H1 (cell line): Measurements from ENCODE around the gene SLC12A6.

Source experiments
- CHD2 ChIP-seq: IDR thresholded peaks from 2 replicates; pipeline ENCODE4 v1.6.1; 2012; ENCODE audit warnings: low read length, improper control_type of control experiment
- CTCF ChIP-seq, 3 experiments: IDR thresholded peaks; 1 replicate in 2 of 3; 2 replicates in 1 of 3; pipeline versions ENCODE4 v1.5.1 to v1.6.1; 2011; ENCODE audit warnings: low read length in 3 of 3, mild to moderate bottlenecking in 3 of 3, inconsistent platforms in 2 of 3, low read depth in 1 of 3, moderate library complexity in 1 of 3; ENCODE audit not compliant: insufficient read depth in 1 of 3; ENCODE audit errors: control extremely low read depth in 1 of 3
- EZH2 ChIP-seq: fragments of 200-600 bp; sonication (generic); IDR thresholded peaks from 2 replicates; pipeline ENCODE4 v1.7.1; 2012; ENCODE audit warnings: low read depth, mild to moderate bottlenecking, moderate library complexity, low read length, inconsistent platforms; ENCODE audit not compliant: severe bottlenecking
- JUN ChIP-seq: IDR thresholded peaks from 2 replicates; pipeline ENCODE4 v1.6.1; 2011; ENCODE audit warnings: low read depth, mild to moderate bottlenecking, improper control_type of control experiment, low read length
- POLR2A ChIP-seq, 2 experiments: IDR thresholded peaks; 1 replicate in 1 of 2; 2 replicates in 1 of 2; pipeline ENCODE4 v1.6.1; 2011; ENCODE audit warnings: low read depth in 2 of 2, low read length in 2 of 2, mild to moderate bottlenecking in 2 of 2; ENCODE audit errors: control extremely low read depth in 1 of 2
- POLR2AphosphoS5 ChIP-seq: IDR thresholded peaks from 2 replicates; pipeline ENCODE4 v1.6.1; 2011; ENCODE audit warnings: low read depth, low read length
- RAD21 ChIP-seq, 2 experiments: IDR thresholded peaks in 1 of 2; conservative IDR thresholded peaks in 1 of 2; 2 replicates each; pipeline ENCODE4 v1.6.1; 2011; ENCODE audit warnings: low read depth in 2 of 2, low read length in 2 of 2, improper control_type of control experiment in 1 of 2, inconsistent platforms in 1 of 2, mild to moderate bottlenecking in 1 of 2, moderate library complexity in 1 of 2
- SP2 ChIP-seq: IDR thresholded peaks from 2 replicates; pipeline ENCODE4 v1.6.1; 2012; ENCODE audit warnings: mild to moderate bottlenecking, low read length, inconsistent platforms
- TAF1 ChIP-seq: IDR thresholded peaks from 2 replicates; pipeline ENCODE4 v1.6.1; 2011; ENCODE audit warnings: mild to moderate bottlenecking, low read depth, low read length
- TEAD4 ChIP-seq: IDR thresholded peaks from 2 replicates; pipeline ENCODE4 v1.6.1; 2012; ENCODE audit warnings: low read depth, low read length, inconsistent platforms, mixed read lengths
- YY1 ChIP-seq: IDR thresholded peaks from 2 replicates; pipeline ENCODE4 v1.6.1; 2011; ENCODE audit warnings: low read depth, mild to moderate bottlenecking, low read length

- no peak for TF ChIP-seq CTCF (IDR thresholded peaks at IDR 0.05; ENCODE audit: control extremely low read depth in 1 of 3, insufficient read depth in 1 of 3, low read depth in 1 of 3, low read length in 3 of 3)
- TF ChIP-seq POLR2AphosphoS5, result no peak
- no peak for TF ChIP-seq TEAD4
- TF ChIP-seq TAF1, result no peak
- no peak for TF ChIP-seq YY1
- no peak for TF ChIP-seq EZH2
- no peak for TF ChIP-seq SP2
- TF ChIP-seq CHD2, result no peak
- TF ChIP-seq RAD21 (IDR thresholded peaks at IDR 0.05 in 1 of 2, conservative IDR thresholded peaks at IDR 0.05 in 1 of 2; ENCODE audit: low read depth in 2 of 2, low read length in 2 of 2), result no peak
- no peak for TF ChIP-seq JUN
- TF ChIP-seq POLR2A (IDR thresholded peaks at IDR 0.05; ENCODE audit: control extremely low read depth in 1 of 2, low read depth in 2 of 2, low read length in 2 of 2), result no peak
Measured at GRCh38 chr15:34370643-34371042, 33.1 kb upstream of the SLC12A6 start.
